GM21381 (cell line): ENCODE measurements around the gene SLC17A8.
"Not testable (repeated sequence)": the region's sequence is repeated elsewhere in the genome, so short reads cannot be mapped to it uniquely, and the experiment has no call there.

Source experiments
- ATAC-seq: cut with Tn5 transposase; IDR thresholded peaks from one replicate; pipeline ENCODE4 v1.9.1; 2021; ENCODE audit warnings: mild to moderate bottlenecking, moderate library complexity; ENCODE audit not compliant: unreplicated experiment

Gene SLC17A8

GRCh38 chr12:100422646-100423045 lies 65.8 kb downstream of the SLC17A8 start:
- no peak for ATAC-seq

- ATAC-seq, result no peak
These were observed 69.3 kb downstream of the SLC17A8 start for GRCh38 chr12:100426145-100426544.

- no peak for ATAC-seq
These were observed 70.2 kb downstream of the SLC17A8 start for GRCh38 chr12:100427078-100427477.

- ATAC-seq, result not testable (repeated sequence)
These were observed 73.4 kb downstream of the SLC17A8 start for GRCh38 chr12:100430251-100430650.

GRCh38 chr12:100433701-100434100 lies 76.8 kb downstream of the SLC17A8 start:
- no peak for ATAC-seq

- ATAC-seq, result no peak
These were observed 77.3 kb downstream of the SLC17A8 start for GRCh38 chr12:100434177-100434576.

- no peak for ATAC-seq
These were observed 79.1 kb downstream of the SLC17A8 start for GRCh38 chr12:100435957-100436356.

- ATAC-seq, result no peak
These were observed 80.4 kb downstream of the SLC17A8 start for GRCh38 chr12:100437038-100437841.

GRCh38 chr12:100439797-100440196 lies 82.9 kb downstream of the SLC17A8 start:
- no peak for ATAC-seq

GRCh38 chr12:100442403-100442802 lies 85.5 kb downstream of the SLC17A8 start:
- no peak for ATAC-seq

- ATAC-seq, result no peak
These were observed 86.6 kb downstream of the SLC17A8 start for GRCh38 chr12:100443434-100443833.

GRCh38 chr12:100445081-100445481 lies 88.2 kb downstream of the SLC17A8 start:
- no peak for ATAC-seq

GRCh38 chr12:100447381-100447780 lies 90.5 kb downstream of the SLC17A8 start:
- ATAC-seq, result no peak

GRCh38 chr12:100448656-100449055 lies 91.8 kb downstream of the SLC17A8 start:
- no peak for ATAC-seq

GRCh38 chr12:100450735-100451134 lies 93.9 kb downstream of the SLC17A8 start:
- no peak for ATAC-seq

GRCh38 chr12:100453951-100454350 lies 97.1 kb downstream of the SLC17A8 start:
- ATAC-seq, result no peak

- ATAC-seq, result no peak
These were observed 99.0 kb downstream of the SLC17A8 start for GRCh38 chr12:100455896-100456295.

GRCh38 chr12:100458191-100458590 lies 101.3 kb downstream of the SLC17A8 start:
- ATAC-seq, result no peak

- no peak for ATAC-seq
These were observed 103.8 kb downstream of the SLC17A8 start for GRCh38 chr12:100460702-100461101.

GRCh38 chr12:100461330-100461973 lies 104.6 kb downstream of the SLC17A8 start:
- no peak for ATAC-seq

GRCh38 chr12:100463661-100464060 lies 106.8 kb downstream of the SLC17A8 start:
- no peak for ATAC-seq

- ATAC-seq, result no peak
These were observed 107.7 kb downstream of the SLC17A8 start for GRCh38 chr12:100464529-100464928.
